Loucy (cell line): Measurements from ENCODE around the gene IL1F10.

Experiments
- CTCF ChIP-seq: fragments of 200-600 bp; sonication (generic); conservative IDR thresholded peaks from 2 replicates; pipeline ENCODE4 v1.5.1; 2014; ENCODE audit warnings: mild to moderate bottlenecking, antibody characterized with exemption, low read length
- EZH2phosphoT487 ChIP-seq: fragments of 200-600 bp; IDR thresholded peaks from 2 replicates; pipeline ENCODE4 v1.6.1; 2018; ENCODE audit warnings: antibody characterized with exemption, mild to moderate bottlenecking, moderate library complexity, borderline replicate concordance

DNA sequence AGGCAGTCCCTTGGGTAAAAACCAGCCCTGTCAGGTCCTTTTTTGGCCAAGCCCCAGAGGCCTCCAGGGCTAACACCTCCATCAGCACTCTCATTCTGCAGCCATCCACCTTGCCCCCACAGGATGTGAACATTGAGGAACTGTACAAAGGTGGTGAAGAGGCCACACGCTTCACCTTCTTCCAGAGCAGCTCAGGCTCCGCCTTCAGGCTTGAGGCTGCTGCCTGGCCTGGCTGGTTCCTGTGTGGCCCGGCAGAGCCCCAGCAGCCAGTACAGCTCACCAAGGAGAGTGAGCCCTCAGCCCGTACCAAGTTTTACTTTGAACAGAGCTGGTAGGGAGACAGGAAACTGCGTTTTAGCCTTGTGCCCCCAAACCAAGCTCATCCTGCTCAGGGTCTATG is 7.3 kb downstream of the IL1F10 start:
- TF ChIP-seq CTCF (no peak), EZH2phosphoT487 (no peak)
